ENCODE results near the gene C16orf82.

Gene C16orf82

GRCh38 chr16:27103954-27104353, 37.2 kb downstream of the C16orf82 start:
- DNase-seq (ENCODE audit: extremely low read depth, insufficient read length), result no peak
- no peaks in the 10 kb centered on the region for H3K36me3 ChIP-seq (ENCODE audit: control insufficient read depth, insufficient read depth, low read length)
- no peak for TF ChIP-seq CTCF (IDR thresholded peaks at IDR 0.05; ENCODE audit: insufficient read depth, low read length, poor library complexity, severe bottlenecking)
- H3K27me3 ChIP-seq (replicated peaks; ENCODE audit: control insufficient read depth, insufficient read depth, low read length), result no peaks in the 10 kb centered on the region
- H3K4me3 ChIP-seq (replicated peaks; ENCODE audit: low read depth, low read length), result no peak overlapping the region

GRCh38 chr16:27106305-27106704, 39.6 kb downstream of the C16orf82 start:
- no peaks in the 10 kb centered on the region for H3K36me3 ChIP-seq (ENCODE audit: control insufficient read depth, insufficient read depth, low read length)
- no peak for DNase-seq (ENCODE audit: extremely low read depth, insufficient read length)
- no peaks in the 10 kb centered on the region for H3K27me3 ChIP-seq (replicated peaks; ENCODE audit: control insufficient read depth, insufficient read depth, low read length)
- H3K4me3 ChIP-seq (replicated peaks; ENCODE audit: low read depth, low read length), result no peak overlapping the region
- no peak for TF ChIP-seq CTCF (IDR thresholded peaks at IDR 0.05; ENCODE audit: insufficient read depth, low read length, poor library complexity, severe bottlenecking)

GRCh38 chr16:27107185-27107592, 40.5 kb downstream of the C16orf82 start:
- DNase-seq (ENCODE audit: extremely low read depth, insufficient read length), result no peak
- no peak for TF ChIP-seq CTCF (IDR thresholded peaks at IDR 0.05; ENCODE audit: insufficient read depth, low read length, poor library complexity, severe bottlenecking)

GRCh38 chr16:27108051-27108770, 41.5 kb downstream of the C16orf82 start:
- no peak overlapping the region for H3K4me3 ChIP-seq (replicated peaks; ENCODE audit: low read depth, low read length)
- H3K36me3 ChIP-seq (ENCODE audit: control insufficient read depth, insufficient read depth, low read length), result no peaks in the 10 kb centered on the region
- no peaks in the 10 kb centered on the region for H3K27me3 ChIP-seq (replicated peaks; ENCODE audit: control insufficient read depth, insufficient read depth, low read length)
- no peak for DNase-seq (ENCODE audit: extremely low read depth, insufficient read length)
- TF ChIP-seq CTCF (IDR thresholded peaks at IDR 0.05; ENCODE audit: insufficient read depth, low read length, poor library complexity, severe bottlenecking), result no peak

More at GRCh38 chr16:27107185-27107592, 40.5 kb downstream of the C16orf82 start:
- no peak overlapping the region for H3K4me3 ChIP-seq (replicated peaks; ENCODE audit: low read depth, low read length)
- no peaks in the 10 kb centered on the region for H3K36me3 ChIP-seq (ENCODE audit: control insufficient read depth, insufficient read depth, low read length)
- no peaks in the 10 kb centered on the region for H3K27me3 ChIP-seq (replicated peaks; ENCODE audit: control insufficient read depth, insufficient read depth, low read length)

GRCh38 chr16:27108826-27109665, 42.3 kb downstream of the C16orf82 start:
- Histone ChIP-seq H3K27me3 (replicated peaks; ENCODE audit: control insufficient read depth, insufficient read depth, low read length) (no peaks in the 10 kb centered on the region), H3K4me3 (replicated peaks; ENCODE audit: low read depth, low read length) (no peak overlapping the region), H3K36me3 (ENCODE audit: control insufficient read depth, insufficient read depth, low read length) (no peaks in the 10 kb centered on the region)
- no peak for TF ChIP-seq CTCF (IDR thresholded peaks at IDR 0.05; ENCODE audit: insufficient read depth, low read length, poor library complexity, severe bottlenecking)
- DNase-seq (ENCODE audit: extremely low read depth, insufficient read length), result no peak
